ENCODE results near the gene CTSA.

CTSA gene

DNA sequence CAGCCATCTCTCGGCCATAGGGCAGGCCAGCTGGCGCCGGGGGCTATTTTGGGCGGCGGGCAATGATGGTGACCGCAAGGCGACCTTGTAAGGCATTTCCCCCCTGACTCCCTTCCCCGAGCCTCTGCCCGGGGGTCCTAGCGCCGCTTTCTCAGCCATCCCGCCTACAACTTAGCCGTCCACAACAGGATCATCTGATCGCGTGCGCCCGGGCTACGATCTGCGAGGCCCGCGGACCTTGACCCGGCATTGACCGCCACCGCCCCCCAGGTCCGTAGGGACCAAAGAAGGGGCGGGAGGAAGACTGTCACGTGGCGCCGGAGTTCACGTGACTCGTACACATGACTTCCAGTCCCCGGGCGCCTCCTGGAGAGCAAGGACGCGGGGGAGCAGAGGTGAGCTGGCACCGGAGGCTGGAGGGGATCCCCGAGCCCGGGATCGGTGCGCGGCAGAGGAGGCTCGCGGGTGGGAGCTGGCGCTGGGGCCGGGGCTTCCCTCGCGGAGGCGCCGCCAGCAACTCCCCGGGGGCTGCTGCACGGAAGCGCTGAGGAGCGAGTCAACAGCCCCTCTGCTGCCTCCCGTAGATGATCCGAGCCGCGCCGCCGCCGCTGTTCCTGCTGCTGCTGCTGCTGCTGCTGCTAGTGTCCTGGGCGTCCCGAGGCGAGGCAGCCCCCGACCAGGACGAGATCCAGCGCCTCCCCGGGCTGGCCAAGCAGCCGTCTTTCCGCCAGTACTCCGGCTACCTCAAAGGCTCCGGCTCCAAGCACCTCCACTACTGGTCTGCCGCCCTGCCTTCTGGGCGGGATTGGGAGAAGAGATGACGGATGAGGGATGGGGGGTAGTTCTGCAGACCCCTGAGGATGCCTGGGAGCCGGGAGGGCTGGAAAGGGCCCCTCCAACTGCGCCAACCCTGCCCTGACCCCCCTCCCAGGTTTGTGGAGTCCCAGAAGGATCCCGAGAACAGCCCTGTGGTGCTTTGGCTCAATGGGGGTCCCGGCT is at the start of gene CTSA, which contains the start of gene NEURL2:
Gene CTSA, plus strand, starts transcription at position 351 of the 999 bp plus-strand sequence. Its CDS starts 234 bp downstream, at position 585.
Gene NEURL2, minus strand, starts transcription at position 224 of the 999 bp plus-strand sequence. Its CDS starts 217 bp downstream, at position 7.
- peak; percentile 95 for DNase-seq

DNA sequence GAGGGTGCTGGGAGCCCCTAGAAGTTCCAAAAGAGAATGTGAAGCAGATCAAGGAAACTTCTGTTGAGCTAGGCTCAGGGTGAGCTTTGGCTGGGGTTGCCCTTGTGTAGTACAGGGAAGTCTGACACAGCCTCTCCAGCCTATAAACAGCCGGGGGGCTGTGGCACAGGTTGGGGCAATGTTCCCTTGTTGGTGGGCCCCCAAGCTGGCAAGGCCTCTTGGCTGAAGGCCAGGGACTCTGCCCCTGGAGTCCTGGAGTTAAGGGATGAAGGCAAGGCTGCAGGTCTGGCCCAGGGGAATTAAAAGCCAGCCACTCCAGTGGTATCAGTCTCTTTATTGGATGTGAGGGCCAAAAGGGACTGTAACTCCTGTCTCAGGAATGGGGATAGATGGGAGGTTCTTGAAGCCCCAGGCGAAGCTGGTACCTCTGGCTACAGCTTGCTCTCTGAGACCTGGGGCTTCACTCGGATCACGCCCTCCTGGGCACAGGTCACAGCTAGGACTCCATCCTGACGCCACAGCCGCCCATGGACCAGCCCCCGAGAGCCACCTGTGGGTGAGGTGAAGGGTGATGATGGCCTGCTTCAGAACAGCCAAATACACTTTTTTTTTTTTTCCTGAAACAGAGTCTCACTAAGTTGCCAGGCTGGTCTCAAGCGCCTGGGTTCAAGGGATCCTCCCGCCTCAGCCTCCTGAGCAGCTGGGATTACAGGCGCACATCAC is 49.6 kb upstream of the CTSA start:
- no peak for DNase-seq

DNA sequence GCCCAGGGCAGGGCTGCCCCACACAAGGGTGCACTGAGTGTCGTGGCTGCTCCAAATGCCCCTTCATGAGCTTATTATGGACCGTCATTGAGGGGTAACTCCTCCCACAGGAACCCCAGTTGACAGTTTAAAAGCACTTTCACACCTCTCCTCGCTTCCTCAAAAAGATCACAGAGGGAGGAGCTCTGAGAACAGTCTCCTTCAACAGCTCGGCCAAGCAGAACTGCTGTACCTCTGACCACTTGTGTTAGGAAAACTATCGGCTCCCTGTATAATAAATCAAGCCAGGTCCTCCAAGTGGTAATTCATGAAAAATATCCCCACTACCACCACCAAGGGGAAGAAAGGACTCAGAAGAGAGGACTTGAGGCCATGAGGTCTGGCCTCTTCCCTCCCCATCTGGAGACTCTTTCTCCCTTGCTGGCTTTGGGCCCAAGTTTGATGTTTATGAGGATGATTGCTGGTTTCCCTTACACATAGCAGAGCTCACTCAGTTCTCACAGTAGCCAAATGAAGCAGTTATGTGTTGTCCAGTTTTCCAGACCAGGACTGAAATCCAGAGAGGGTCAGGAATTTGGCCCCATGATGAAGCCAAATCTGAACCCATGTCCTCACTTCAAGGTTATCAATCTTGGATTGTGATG is 48.8 kb upstream of the CTSA start:
- DNase-seq = no peak

DNA sequence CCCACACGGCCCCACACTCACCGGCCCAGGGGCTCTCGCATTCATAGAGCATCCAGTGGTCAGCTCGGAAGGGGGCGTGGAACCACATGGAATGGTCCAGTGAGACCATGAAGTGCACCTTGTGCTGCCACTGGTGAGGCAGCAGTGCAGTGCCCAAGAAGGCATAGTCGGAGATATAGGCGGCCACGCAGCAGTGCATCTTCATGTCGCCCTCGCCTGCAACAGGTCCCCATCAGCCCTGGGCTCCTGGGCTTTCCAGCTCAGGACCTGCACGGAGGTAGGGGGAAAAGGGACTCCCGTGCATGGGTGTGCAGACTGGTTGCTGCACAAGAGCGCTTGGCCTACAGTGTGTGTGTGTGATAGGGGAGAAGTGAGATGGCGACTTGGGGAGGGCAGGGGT is 47.6 kb upstream of the CTSA start:
- DNase-seq = no peak

DNA sequence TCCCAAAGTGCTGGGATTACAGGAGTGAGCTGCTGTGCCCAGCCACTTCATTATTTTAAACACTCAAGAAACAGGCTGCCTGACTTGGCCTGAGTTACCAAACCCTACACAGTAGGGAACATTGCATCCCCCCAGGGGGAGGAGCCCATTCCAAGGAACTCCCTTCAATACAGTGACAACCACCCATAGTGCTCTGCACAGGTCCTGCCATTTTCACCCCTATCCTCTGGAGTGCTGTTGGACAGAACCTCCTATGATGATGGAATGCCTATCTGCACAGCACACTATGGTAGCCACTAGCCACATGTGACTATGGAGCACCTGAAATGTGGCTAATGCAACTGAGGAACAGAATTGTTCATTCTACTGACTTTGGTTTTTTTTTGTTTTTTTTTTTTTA is 45.7 kb upstream of the CTSA start:
- DNase-seq = no peak

DNA sequence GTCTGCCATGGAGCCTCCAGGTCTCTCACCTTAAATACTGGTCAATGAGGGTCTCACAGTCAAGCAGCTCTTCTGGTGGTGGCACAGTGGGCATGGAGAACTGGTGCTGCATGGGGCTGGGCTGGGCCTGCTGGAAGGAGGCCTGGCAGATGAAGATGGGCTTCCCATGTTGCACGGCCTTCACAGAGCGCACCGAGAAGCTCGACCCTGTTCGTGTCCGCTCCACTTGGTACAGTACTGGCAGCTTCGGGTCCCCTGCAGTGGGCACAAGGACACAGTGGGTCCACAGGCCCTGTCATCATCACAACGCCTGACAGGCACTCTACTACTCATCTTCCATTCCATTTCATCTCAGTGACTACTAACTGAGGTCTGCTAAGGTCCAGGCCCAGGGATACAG is 42.7 kb upstream of the CTSA start:
- no peak for DNase-seq

DNA sequence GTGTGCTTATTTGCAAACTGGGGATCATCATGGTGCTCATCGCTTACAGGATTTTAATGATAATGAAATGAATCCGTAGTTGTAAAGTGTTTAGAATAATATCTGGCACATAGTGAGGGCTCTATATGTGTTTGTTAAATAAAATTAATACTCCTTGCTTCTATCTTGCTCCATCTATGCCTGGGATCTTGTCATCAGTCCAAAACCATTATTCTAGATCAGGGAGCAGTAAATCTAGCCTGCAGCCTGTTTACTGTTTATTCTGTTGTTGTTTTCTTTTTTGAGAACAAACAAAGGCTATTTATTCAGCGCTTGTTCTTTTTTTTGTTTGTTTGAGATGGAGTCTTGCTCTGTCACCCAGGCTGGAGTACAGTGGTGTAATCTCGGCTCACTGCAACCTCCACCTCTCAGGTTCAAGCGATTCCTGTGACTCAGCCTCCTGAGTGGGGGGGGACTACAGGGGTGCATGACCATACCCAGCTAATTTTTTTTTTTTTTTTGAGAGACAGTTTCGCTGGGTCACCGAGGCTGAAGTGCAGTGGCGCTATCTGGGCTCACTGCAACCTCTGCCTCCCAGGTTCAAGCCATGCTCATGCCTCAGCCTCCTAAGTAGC is 42.1 kb upstream of the CTSA start:
- DNase-seq = no peak

DNA sequence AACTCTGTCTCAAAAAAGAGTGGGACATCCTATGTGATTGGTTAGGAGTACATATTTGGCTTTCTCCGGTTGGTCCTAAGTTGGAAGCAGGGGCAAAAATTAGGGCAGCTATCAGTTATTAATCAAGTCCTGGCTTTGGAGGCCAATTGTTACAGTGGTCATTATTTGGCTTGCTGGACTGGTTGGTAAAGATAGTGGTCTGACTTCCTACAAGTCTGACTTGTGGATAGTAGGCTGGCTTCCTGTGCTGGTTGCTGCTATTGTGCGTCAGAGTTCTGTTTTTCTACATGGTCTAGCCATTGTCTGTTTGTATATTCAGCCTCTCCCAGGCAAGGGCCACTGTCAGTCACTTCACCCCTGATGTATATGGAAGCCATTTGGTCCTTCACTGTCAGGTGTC is 40.9 kb upstream of the CTSA start:
- DNase-seq = no peak

DNA sequence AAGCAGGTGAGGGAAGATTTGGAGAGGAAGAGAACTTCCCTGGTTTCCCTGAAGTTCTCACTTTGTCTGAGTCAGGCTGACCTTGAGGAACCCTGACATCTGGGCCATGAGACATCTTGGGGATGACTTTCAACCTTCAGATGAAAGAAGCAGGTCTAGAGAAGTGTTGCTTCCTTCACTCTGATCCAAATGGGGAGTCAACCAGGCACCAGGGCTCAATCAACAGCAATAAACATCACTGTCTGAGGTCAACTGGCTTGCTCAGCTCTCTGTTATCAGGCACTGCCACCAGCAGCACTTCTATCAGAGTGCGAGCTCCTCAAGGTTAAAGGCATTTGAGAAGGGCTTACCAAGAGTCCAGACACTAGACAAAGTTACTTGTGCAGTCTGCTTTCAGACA is 40.2 kb upstream of the CTSA start:
- DNase-seq = no peak

DNA sequence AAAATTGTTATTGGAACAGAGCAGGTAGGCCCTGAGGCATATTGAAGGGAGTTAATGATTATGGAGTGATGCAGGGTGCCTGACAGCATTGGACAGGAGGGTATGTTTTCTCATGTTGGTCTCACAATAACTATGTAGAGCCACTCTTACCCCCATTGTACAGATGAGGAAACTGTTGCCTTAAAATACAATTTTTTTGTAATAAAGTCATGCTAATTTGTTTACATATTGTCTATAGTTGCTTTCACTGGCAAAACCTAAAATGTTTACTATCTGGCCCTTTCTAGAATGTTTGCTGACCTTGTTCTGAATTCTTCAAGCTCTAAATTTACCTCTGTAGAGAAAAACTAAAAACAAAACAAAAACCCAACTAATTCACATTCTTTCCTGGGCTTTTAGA is 39.6 kb upstream of the CTSA start:
- DNase-seq = no peak

DNA sequence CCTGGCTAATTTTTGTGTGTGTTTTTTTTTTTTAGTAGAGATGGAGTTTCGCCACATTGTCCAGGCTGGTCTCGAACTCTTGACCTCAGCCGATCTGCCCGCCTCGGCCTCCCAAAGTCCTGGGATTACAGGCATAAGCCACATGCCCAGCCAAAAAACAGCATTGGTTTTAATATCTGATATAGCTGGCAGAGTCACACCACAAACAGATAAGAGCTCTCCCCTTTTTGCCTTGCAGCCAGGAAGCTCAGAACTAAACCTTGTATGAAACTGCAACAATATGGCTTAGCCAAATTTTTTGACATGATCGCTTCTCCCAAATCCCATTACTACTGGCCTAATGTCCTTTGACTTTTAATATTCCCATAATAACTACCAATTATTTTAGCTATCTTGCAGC is 38.8 kb upstream of the CTSA start:
- DNase-seq = no peak

DNA sequence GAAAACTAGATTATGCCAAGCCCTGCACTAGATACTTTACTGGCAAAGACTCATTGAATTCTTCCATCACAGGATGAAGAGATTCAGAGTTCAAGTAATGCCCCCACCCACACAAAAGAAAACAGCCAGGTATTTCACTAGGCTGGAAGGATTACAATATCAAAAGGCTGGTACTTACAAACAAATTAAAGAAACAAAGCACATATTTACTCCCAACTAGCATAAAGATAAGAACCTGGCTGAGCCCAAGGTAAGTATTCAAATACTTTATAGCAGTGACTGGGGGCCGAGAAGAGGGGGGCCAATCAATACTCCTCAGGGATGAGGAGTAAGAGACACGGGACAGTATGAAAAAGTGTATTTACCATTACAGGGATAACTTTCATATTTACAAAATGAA is 37.7 kb upstream of the CTSA start:
- DNase-seq = no peak

DNA sequence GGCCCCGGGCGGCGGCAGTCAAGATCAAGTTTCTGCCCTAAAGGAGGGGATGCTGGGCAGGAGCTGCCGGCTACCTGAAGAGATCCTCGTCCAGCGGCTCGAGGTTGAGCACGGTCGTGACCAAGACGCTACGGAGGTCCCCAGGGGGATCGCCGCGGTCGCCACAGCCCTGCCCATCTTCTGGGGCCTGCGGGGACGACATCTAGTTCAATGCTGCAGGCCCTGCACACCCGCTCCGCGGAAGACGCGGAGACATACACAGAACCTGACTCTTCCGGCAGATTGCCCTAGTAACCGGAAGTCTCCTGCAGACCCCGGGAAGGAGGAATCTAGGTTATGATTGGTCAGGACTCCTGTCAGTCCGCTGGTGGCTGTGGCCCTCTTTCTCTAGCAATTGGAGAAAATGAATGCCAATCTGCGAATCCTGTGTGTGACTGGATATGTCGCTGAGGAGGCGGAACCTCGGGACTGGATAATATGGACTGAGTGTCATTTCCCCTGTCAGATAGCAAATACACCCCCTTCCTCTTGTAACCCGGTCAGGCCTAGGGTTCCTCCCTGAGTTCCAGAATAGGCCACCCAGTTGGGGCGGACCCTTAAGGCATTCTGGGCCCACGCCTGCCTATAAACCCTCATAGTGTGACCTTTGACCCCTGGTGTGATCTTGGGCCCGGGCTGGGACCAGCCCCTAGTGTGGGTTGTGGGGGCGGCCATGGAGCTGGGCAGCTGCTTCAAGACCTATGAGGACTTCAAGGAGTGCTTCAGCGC is 33.8 kb upstream of the CTSA start, which contains the start of the genes ACOT8 and ZSWIM3:
Gene ACOT8, minus strand, starts transcription at position 279 of the 768 bp plus-strand sequence. Its CDS starts 77 bp downstream, at position 202.
Gene ZSWIM3, plus strand, starts transcription at position 501 of the 768 bp plus-strand sequence. Its CDS starts 212 bp downstream, at position 713.
- DNase-seq = peak; percentile 100

DNA sequence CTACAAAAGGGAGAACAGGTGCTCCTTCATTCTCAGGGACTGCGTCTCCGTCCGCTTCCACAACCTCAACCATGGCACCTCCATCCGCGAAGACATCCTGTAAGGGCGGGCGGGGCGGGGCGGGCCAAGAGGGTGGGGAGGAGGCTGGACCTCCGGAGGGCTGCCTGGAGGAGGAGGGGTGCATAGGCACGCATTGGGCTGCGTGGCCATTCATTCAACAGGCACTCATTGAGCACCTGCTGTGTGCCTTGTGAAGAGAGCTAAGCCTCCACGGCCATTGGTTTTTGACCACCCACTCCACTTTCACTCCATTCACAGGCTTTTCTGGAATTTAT is 33.3 kb upstream of the CTSA start:
- DNase-seq = peak; percentile 68

DNA sequence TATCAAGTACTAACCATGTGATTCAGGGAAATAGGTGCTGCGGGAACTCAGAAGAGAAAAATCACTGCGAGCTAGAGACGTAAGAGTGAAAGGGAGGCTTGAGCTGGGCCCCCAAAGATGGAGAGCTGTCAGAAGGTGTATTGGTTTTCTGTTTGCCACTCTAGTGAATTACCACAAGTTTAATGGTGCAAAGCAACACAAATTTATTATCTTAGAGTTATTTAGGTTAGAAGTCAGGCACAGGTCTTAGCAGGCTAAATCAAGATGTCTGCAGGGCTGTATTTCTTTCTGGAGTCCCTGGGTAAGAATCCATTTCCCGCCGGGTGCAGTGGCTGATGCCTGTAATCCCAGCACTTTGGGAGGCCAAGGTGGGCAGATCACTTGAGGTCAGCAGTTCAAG is 31.2 kb upstream of the CTSA start:
- DNase-seq = no peak

DNA sequence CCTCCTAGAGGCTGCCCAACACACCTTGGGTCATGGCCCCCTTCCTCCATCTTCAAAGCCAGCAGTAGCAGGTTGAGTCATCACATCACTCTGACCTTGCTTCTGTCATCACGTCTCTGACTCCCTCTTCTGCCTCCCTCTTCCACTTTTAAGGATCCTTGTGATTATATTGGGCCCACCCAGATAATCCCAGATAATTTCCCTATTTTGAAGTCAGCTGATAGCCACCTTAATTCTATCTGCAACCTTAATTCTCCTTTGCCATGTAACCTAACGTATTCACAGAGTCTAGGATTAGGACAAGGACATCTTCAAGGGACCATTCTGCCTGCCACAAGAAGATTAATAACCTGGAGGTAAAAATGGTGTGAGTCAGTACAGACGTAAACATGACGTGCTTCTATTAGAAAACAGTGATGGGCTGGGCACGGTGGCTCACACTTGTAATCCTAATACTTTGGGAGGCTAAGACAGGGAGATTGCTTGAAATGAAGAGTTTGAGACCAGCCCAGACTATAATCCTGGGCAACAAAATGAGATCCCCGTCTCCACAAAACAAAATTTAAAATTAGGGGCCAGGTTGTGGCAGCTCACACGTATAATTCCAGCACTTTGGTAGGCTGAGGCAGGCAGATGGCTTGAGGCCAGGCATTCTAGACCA is 30.4 kb upstream of the CTSA start:
- DNase-seq = peak; percentile 95

DNA sequence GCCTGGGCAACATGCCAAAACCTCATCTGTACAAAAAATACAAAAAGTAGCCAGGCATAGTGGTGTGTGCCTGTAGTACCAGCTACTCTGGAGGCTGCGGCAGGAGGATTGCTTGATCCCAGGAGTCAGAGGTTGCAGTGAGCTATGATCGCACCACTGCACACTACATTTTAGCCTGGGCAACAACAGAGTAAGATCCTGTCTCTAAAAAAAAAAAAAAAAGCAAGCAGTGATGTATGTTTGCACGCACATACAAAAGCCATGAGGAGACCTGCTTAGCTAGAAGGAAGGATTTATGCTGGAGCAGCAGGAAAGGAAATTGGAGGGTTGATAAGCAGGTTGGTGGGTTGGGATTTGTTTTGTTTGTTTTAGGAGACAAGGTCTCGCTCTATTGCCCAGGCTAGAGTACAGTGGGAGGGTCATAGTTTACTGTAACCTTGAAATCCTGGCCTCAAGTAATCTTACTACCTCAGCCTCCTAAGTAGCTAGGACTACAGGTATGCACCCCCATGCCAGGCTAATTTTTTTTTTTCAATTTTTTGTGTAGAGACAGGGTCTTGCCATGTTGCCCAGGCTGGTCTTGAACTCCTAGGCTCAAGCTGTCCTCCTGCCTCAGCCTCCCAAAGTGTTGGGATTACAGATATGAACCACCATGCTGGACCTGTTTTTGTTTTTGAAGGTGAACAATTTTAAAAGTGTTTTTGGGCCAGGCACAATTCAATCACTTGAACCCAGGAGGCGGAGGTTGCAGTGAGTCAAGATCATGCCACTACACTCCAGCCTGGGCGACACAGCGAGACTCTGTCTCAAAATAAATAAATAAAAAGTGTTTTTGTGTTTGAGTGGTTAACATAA is 29.7 kb upstream of the CTSA start:
- DNase-seq = peak; percentile 86

DNA sequence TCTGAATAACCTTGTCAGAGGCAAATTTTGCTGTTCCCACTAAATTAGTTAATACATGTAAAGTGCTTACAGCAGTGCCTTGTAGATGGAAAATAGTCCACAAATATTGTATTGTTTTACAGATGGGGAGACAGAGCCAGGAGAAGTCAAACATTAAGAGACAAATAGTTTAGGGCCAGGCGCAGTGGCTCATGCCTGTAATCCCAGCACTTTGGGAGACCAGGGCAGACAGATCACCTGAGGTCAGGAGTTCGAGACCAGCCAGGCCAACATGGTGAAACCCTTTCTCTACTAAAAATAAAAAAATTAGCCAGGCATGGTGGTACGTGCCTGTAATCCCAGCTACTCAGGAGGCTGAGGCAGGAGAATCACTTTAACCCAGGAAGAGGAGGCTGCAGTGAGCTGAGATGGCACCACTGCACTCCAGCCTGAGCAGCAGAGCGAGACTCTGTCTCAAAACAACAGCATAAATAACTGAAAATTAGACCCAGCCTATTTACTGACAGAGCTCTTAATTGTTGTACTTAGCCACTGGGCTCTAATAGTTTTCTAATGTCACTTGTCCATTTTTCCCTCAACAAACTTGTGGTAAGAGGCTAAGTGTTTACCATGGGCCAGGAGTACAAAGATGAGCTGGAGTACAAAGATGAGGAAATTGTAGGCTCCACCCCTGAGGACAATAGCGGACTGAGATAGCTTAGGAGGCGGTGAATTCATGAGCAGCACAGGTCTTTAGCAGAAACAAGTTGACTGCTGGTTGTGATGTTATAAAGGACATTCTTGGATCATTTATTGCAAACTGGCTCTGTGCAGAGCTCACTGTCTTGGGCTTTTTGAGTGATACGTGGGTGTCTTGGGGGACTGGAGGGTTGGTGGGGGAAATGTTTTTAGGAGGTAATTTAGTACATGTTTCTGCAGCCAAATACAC is 27.3 kb upstream of the CTSA start:
- DNase-seq = no peak

DNA sequence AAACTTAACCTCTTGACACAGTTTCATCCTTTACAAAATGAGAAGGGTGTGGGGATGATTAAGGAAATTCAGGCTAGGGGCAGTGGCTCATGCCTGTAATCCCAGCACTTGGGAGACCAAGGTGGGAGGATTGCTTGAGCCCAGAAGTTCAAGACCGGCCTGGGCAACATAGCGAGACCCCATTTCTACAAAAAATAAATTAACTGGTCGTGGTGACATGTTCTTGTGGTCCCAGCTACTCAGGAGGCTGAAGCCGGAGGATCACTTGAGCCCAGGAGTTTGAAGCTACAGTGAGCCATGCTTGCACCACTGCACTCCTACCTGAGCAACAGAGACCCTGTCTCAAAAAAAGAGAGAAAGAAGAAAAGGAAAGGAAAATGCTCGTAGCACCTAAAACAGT is 24.7 kb upstream of the CTSA start:
- no peak for DNase-seq
